ENCODE data around the gene MAST4. TPM values are rescaled to one million over a fixed set of nuclear protein-coding genes. Genes with fewer than 3 reads are reported as not detected.

MAST4 gene
- total RNA-seq, 1 experiment from 2014 or later = 10.9 TPM

DNA sequence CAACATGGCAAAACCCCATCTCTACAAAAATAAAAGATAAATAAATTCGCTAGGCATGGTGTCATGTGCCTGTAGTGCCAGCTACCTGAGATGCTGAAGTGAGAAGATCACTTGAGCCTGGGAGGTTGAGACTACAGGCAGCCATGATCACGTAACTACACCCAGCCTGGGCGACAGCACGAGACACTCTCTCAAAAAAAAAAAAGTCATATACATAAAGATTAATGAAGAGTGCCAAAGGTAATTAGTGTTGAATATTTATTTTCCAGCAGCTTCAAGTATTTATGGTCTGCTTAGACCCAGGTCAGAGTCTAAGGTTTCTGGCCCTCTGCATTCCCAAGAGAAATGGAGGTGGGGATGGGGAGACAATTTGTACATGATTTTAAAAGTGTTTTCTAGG lies 432.7 kb downstream of the MAST4 start:
- no peaks in the 10 kb centered on the region for H3K36me3 Mint-ChIP-seq (ENCODE audit: insufficient read depth, unreplicated experiment)
- H3K27ac Mint-ChIP-seq (ENCODE audit: unreplicated experiment) = no peak overlapping the region
- H3K4me3 Mint-ChIP-seq (ENCODE audit: low read depth, unreplicated experiment) = no peak overlapping the region
- no peaks in the 10 kb centered on the region for H3K27me3 Mint-ChIP-seq (ENCODE audit: unreplicated experiment)
- H3K9me3 Mint-ChIP-seq (ENCODE audit: low read depth, unreplicated experiment) = no peaks in the 10 kb centered on the region
- CTCF ChIA-PET = no interaction called here
- DNase-seq = no peak
- intact Hi-C loops (cut with micrococcal nuclease; ENCODE audit: unreplicated experiment) = no loop called here
- peaks cover 8% of the 10 kb centered on the region for H3K4me1 Mint-ChIP-seq (ENCODE audit: low read depth, unreplicated experiment)
- TF ChIP-seq CTCF (IDR thresholded peaks at IDR 0.05; ENCODE audit: unreplicated experiment) = no peak
- BruUV-seq (replicated peaks) = no TSS peak

GRCh38 chr5:67029481-67029880 lies 433.3 kb downstream of the MAST4 start:
- intact Hi-C loops (cut with micrococcal nuclease; ENCODE audit: unreplicated experiment) = no loop called here
- peaks cover 8% of the 10 kb centered on the region for H3K4me1 Mint-ChIP-seq (ENCODE audit: low read depth, unreplicated experiment)
- CTCF ChIA-PET = no interaction called here
- H3K27ac Mint-ChIP-seq (ENCODE audit: unreplicated experiment) = no peak overlapping the region
- TF ChIP-seq CTCF (IDR thresholded peaks at IDR 0.05; ENCODE audit: unreplicated experiment) = no peak
- H3K9me3 Mint-ChIP-seq (ENCODE audit: low read depth, unreplicated experiment) = no peaks in the 10 kb centered on the region
- no peaks in the 10 kb centered on the region for H3K36me3 Mint-ChIP-seq (ENCODE audit: insufficient read depth, unreplicated experiment)
- no peaks in the 10 kb centered on the region for H3K27me3 Mint-ChIP-seq (ENCODE audit: unreplicated experiment)
- no peak overlapping the region for H3K4me3 Mint-ChIP-seq (ENCODE audit: low read depth, unreplicated experiment)
- DNase-seq = no peak
- BruUV-seq (replicated peaks) = no TSS peak

- CTCF ChIA-PET = no interaction called here
Observed at GRCh38 chr5:67030289-67031056, 434.3 kb downstream of the MAST4 start.

DNA sequence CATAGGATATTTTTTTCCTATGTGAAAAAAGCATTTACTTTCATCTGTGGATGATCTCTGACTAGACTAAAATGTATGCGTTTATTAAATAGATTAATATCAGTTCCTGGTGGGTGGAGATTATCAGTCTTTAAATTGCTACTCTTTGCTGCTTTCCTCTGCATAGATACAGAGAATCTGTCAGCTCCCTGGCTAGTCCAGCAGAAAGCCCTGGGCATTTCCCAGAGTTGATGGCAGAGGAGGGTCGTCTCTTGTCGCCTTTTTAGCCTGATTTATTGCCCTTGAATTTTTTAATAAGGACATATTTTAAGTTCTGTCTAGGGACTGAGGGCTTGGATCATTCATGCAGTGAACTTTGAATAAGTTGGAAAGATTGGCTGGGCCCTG lies 434.9 kb downstream of the MAST4 start:
- H3K9me3 Mint-ChIP-seq (ENCODE audit: low read depth, unreplicated experiment) = no peaks in the 10 kb centered on the region
- CTCF ChIA-PET = no interaction called here
- H3K4me3 Mint-ChIP-seq (ENCODE audit: low read depth, unreplicated experiment) = no peak overlapping the region
- DNase-seq = no peak
- BruUV-seq (replicated peaks) = no TSS peak
- TF ChIP-seq CTCF (IDR thresholded peaks at IDR 0.05; ENCODE audit: unreplicated experiment) = no peak
- no peak overlapping the region for H3K27ac Mint-ChIP-seq (ENCODE audit: unreplicated experiment)
- H3K27me3 Mint-ChIP-seq (ENCODE audit: unreplicated experiment) = no peaks in the 10 kb centered on the region
- H3K36me3 Mint-ChIP-seq (ENCODE audit: insufficient read depth, unreplicated experiment) = no peaks in the 10 kb centered on the region
- peaks cover 8% of the 10 kb centered on the region for H3K4me1 Mint-ChIP-seq (ENCODE audit: low read depth, unreplicated experiment)
- intact Hi-C loops (cut with micrococcal nuclease; ENCODE audit: unreplicated experiment) = no loop called here

More at GRCh38 chr5:67030289-67031056, 434.3 kb downstream of the MAST4 start:
- TF ChIP-seq CTCF (IDR thresholded peaks at IDR 0.05; ENCODE audit: unreplicated experiment) = no peak
- no peak for DNase-seq
- intact Hi-C loops (cut with micrococcal nuclease; ENCODE audit: unreplicated experiment) = no loop called here
- H3K36me3 Mint-ChIP-seq (ENCODE audit: insufficient read depth, unreplicated experiment) = no peaks in the 10 kb centered on the region
- H3K4me3 Mint-ChIP-seq (ENCODE audit: low read depth, unreplicated experiment) = no peak overlapping the region
- no peaks in the 10 kb centered on the region for H3K9me3 Mint-ChIP-seq (ENCODE audit: low read depth, unreplicated experiment)
- no TSS peak for BruUV-seq (replicated peaks)
- H3K27ac Mint-ChIP-seq (ENCODE audit: unreplicated experiment) = no peak overlapping the region
- H3K27me3 Mint-ChIP-seq (ENCODE audit: unreplicated experiment) = no peaks in the 10 kb centered on the region
- peaks cover 8% of the 10 kb centered on the region for H3K4me1 Mint-ChIP-seq (ENCODE audit: low read depth, unreplicated experiment)
